IgD-negative memory B cell (primary cell): ENCODE results near the gene JOSD1. TPM values are rescaled to one million over a fixed set of nuclear protein-coding genes. Genes with fewer than 3 reads are reported as not detected.

Experiments
- H3K27ac Mint-ChIP-seq, 3 donors: one replicate each; pipeline ENCODE4 v1.8.0; 2020 to 2022; ENCODE audit warnings: mild to moderate bottlenecking in 3 of 3, mixed read lengths in 3 of 3, moderate library complexity in 1 of 3
- H3K27me3 Mint-ChIP-seq: one replicate; pipeline ENCODE4 v1.8.0; 2021; ENCODE audit warnings: mixed read lengths
- H3K36me3 Mint-ChIP-seq: one replicate; pipeline ENCODE4 v1.8.0; 2020; ENCODE audit warnings: mild to moderate bottlenecking, mixed read lengths
- H3K4me1 Mint-ChIP-seq, 3 donors: one replicate each; pipeline ENCODE4 v1.8.0; 2020 to 2022; ENCODE audit warnings: mixed read lengths in 3 of 3, mild to moderate bottlenecking in 1 of 3
- H3K4me3 Mint-ChIP-seq, 4 donors: one replicate each; pipeline ENCODE4 v1.8.0; 2020 to 2022; ENCODE audit warnings: mild to moderate bottlenecking in 4 of 4, mixed read lengths in 4 of 4, moderate library complexity in 3 of 4
- H3K9me3 Mint-ChIP-seq, 3 donors: one replicate each; pipeline ENCODE4 v1.8.0; 2020 to 2021; ENCODE audit warnings: mixed read lengths in 3 of 3, mild to moderate bottlenecking in 1 of 3
- polyA plus RNA-seq: library from polyadenylated mRNA; unstranded; fragments of 300-500 nt; fragmentation: Illumina TruSeq; gene quantifications from one replicate; pipeline ENCODE4 v1.2.3, GENCODE V29; 2021

Gene JOSD1
- 5.4 TPM for polyA plus RNA-seq

DNA sequence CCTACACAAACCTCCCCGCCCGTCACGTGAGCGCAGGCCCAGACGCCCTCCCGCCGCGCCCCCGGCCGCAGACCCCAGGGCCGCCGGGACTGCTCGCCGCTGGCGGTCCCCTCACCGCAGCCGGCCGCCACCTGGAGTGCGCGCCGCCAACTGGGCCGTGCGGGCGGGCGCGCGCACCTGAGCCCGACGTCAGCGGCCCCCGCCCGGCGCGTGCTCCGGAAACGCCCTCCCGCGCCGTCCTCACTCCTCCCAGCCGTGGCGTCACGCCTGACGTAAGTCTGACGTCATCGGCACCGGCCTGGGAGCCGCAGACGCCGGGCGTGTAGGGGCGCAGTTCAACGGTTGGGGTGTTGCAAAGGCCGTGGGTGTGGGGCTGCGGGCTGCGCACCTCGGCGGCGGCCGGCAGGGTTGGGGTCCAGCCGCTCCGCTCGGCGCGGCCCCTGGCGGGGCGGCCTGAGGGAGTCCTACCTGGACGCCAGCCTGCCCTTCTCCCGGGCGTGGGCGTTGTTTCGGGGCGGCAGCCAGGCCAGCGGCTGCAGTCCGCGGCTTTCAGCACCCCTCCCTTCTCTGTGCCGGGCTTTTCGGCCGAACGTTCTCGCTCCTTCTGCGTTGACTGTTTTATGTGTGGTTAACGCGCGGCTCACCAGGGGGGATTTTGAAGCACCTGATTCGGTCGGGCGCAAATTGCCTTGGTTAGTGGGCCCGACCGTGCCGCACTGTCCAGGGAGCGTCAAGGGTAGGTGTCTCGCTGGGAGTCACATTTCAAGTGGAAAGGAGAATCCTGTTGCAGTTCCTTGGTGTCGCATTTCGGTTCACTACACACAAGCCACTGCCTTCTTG, at the start of gene JOSD1:
TSS of gene JOSD1 (minus strand) at position 155 of the 840 bp plus-strand sequence. CDS start 956 bp downstream, outside the sequence.
- Mint-ChIP-seq H3K4me1 (peaks cover 40 to 53% (median 44%) of the 10 kb centered on the region in 3 donors), H3K27ac (peak within 1 kb of the TSS; percentile 98 to 100 (median 99)), H3K36me3 (no peaks in the 10 kb centered on the region), H3K9me3 (peaks cover 0 to 1% (median 0%) of the 10 kb centered on the region in 3 donors), H3K27me3 (no peaks in the 10 kb centered on the region), H3K4me3 (peak within 1 kb of the TSS; percentile 94 to 99 (median 96))

DNA sequence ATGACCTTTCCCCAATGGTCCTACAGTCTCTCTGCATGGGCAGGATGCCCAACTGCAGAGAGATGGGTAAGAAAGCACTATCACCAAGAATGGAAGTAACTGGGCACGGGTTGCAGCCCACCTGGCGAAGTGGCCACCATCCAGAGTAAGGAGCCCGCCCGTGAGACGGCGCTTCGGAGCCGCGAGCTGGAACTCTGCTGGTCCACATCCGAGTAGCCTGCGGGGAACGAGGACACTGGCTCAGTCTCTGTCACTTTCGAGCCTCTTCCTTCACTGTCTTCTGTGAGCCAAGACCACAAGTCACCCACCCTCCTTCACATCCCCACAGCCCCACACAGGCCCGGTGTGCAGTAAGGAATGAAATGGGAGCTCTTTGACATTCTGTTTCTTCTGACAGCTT, 49.4 kb upstream of the JOSD1 start:
- Mint-ChIP-seq H3K27me3 (no peaks in the 10 kb centered on the region), H3K9me3 (no peaks in the 10 kb centered on the region), H3K36me3 (peaks cover 10% of the 10 kb centered on the region), H3K4me1 (peaks cover 22 to 29% (median 28%) of the 10 kb centered on the region in 3 donors), H3K4me3 (peak overlapping the region in 3 of 4 donors; percentile 48 to 75 (median 72)), H3K27ac (peak overlapping the region; percentile 86 to 96 (median 91))

DNA sequence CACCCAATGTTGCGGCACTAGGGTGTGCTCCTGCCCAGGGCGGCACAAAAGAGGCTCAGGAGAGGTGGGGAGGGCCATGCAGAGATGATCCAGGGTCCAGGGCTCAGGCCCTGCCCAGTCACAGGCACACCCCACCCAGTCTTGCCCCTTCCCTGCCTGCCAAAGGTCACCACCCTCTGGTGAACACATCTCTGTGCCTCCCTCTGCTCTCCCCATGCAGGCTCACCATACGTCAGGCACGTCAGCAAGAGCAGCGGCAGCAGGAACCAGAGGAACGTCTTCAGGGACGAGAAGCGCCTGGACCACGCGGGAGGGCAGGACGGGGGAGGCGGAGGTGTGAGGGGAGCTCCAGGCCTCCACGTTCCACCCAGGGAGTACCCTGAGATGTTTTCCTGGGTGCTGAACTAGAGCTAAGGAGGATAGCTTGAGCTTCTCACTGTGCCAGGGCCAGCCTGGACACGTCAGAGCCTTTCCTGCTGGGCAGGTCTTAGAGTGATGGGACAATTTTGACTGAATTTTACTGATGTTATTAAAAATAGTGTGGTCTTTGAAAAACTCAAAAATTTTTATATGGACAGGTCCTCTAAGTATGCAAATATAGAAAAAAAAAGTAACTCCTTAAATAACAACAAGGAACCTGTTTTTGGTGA, 47.9 kb upstream of the JOSD1 start:
- Mint-ChIP-seq H3K9me3 (no peaks in the 10 kb centered on the region), H3K36me3 (peaks cover 10% of the 10 kb centered on the region), H3K27ac (peak overlapping the region; percentile 19 to 96 (median 67)), H3K4me1 (peaks cover 16 to 23% (median 18%) of the 10 kb centered on the region in 3 donors), H3K27me3 (no peaks in the 10 kb centered on the region), H3K4me3 (peak overlapping the region in 2 of 4 donors; percentile 3 to 55)

DNA sequence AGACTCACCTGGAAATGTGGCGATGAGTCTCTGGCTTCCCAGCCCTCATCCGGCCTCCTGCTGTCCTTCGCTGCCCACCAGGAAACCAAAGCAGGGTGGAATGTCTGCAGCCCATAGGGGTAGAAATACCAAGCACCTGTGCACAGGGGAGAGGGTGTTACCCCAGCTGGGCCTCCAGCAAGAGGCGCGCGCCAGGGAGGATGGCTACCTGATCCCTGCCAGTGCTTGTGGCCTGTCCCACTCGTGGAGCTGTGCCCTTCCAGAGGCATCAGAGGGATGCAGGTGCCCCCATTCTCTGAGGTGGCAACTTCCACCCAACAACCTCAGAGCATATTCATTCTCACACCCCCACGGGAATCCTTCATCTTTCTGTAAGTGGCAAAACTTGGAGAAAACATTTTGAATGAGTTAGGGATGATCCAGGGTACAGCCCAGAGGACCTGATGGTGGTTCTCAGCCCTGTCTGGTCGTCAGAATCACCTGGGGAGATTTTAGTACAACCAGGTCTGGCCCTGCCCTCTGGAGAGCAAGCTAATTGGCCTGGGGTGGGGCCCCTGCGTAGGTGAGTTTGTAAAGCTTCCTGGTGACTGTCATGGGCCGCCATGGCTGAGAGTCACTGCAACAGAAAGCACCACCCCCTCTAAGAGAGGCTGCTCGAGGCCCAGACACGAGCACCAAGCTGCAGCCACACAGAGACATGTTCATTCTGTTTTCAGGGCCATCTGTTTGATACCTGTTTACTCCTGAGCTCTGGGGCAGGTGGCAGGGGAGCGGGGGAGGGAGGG, 45.1 kb upstream of the JOSD1 start:
- H3K27me3 Mint-ChIP-seq, result no peaks in the 10 kb centered on the region
- H3K36me3 Mint-ChIP-seq, result no peaks in the 10 kb centered on the region
- H3K4me1 Mint-ChIP-seq, result peaks cover 0 to 8% (median 3%) of the 10 kb centered on the region in 3 donors
- no peak overlapping the region for H3K4me3 Mint-ChIP-seq
- H3K9me3 Mint-ChIP-seq, result no peaks in the 10 kb centered on the region
- peak overlapping the region; percentile 58 to 81 (median 71) for H3K27ac Mint-ChIP-seq

DNA sequence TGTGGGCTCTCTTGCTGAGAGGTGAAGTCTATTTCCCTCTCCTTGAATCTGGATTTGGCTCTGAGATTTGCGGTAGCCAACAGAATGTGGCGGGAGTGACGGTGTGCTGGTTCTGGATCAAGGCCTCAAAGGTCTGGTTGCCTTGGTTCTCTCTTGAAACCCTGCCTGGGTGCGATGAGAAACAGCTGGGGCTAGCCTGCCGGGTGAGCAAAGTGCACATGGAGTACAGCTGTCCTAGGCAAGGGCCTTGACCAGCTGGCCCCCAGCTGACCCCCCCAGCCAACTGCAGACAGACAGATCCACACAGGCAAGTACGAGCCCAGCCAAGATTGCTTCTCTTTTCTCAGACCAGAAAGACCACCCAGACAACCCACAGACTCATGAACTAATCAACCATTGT, 44.2 kb upstream of the JOSD1 start:
- H3K4me3 Mint-ChIP-seq, result no peak overlapping the region
- H3K27me3 Mint-ChIP-seq, result no peaks in the 10 kb centered on the region
- peaks cover 0 to 1% (median 0%) of the 10 kb centered on the region in 3 donors for H3K9me3 Mint-ChIP-seq
- H3K4me1 Mint-ChIP-seq, result peaks cover 0 to 3% (median 2%) of the 10 kb centered on the region in 3 donors
- H3K27ac Mint-ChIP-seq, result peak overlapping the region; percentile 16 to 58 (median 27)
- H3K36me3 Mint-ChIP-seq, result no peaks in the 10 kb centered on the region

DNA sequence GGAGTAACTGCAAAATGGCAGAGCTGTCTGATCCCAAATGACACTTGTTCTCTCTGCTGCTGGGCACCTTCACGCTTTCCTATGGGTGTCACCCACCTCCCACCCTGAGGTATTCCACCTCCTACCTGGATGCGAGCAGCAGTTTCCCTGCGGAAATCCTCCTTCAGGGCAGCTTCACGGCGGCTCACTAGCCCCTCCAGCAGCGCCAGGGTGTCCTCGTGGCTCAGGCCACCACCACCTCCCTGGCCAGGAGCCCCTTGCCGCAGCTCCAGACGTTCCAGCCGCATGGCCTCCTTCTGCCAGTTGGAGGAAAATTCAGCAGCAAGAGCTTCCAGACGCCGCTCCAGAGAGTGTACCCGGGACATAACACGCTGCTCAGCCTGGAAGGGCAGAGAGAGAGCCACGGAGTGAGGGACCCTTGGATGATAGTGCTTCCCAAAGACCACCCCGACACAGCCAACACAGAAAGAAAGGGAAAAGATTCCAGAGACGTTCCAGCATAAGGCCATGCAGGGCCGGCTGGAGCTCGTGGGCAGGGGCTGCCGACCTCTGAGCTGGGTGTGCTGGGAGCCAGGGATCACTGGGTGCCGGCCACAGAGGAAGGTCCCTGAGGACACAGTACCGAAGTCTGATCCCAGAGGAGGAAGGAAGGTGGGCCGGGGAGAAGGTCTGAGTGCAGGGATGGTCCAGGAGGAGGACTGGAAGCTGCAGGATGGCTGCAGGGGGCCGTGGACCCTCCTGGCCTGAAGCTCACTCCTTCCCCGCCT, 41.6 kb upstream of the JOSD1 start:
- peaks cover 0 to 1% (median 0%) of the 10 kb centered on the region in 3 donors for H3K9me3 Mint-ChIP-seq
- H3K4me1 Mint-ChIP-seq, result peaks cover 0 to 2% (median 2%) of the 10 kb centered on the region in 3 donors
- no peaks in the 10 kb centered on the region for H3K36me3 Mint-ChIP-seq
- H3K27ac Mint-ChIP-seq, result peak overlapping the region in 2 of 3 donors; percentile 48 to 76
- H3K27me3 Mint-ChIP-seq, result no peaks in the 10 kb centered on the region
- no peak overlapping the region for H3K4me3 Mint-ChIP-seq

DNA sequence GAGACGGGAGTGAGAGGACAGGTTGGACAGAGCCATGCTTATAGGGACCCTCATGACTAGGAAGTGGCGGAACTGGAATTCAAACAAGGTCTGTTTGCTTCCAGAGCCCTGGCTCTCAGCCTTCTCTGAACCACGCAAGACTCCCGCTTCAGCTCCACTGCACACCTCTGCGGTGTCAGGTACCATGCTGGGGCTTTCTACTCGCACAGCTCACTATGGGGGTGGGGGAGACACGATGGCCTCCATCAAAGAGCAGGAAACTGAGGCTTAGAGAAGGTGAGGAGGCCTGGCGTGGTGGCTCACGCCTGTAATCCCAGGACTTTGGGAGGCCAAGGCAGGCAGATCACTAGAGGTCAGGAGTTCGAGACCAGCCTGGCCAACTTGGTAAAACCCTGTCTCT, 40.8 kb upstream of the JOSD1 start:
- H3K4me1 Mint-ChIP-seq, result peaks cover 0 to 7% (median 6%) of the 10 kb centered on the region in 3 donors
- H3K36me3 Mint-ChIP-seq, result no peaks in the 10 kb centered on the region

DNA sequence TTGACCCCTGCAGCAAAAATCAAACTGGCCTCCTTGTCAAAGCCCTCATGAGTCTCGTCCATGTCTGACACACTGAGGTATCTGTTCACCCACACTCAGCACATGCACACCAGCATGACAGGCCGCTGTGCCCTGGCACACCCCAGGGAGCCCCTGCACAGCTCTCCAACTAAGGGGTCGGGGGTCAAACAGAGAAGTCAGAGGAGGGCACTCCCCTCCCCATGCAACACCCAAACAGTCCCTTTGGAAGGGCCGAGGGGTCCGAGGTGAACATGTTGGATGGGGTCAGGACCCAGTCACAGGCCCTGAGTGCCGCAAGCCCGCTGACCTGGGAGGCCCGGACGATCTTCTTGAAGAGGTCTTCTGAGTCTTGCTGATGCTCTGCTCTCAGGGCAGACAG, 40.4 kb upstream of the JOSD1 start:
- H3K36me3 Mint-ChIP-seq, result no peaks in the 10 kb centered on the region
- no peak overlapping the region for H3K4me3 Mint-ChIP-seq
- peaks cover 0 to 7% (median 7%) of the 10 kb centered on the region in 3 donors for H3K4me1 Mint-ChIP-seq
- peaks cover 0 to 1% (median 0%) of the 10 kb centered on the region in 3 donors for H3K9me3 Mint-ChIP-seq
- peak overlapping the region in 2 of 3 donors; percentile 73 to 88 for H3K27ac Mint-ChIP-seq
- H3K27me3 Mint-ChIP-seq, result no peaks in the 10 kb centered on the region

More for the DNA sequence above, 40.8 kb upstream of the JOSD1 start:
- Mint-ChIP-seq H3K27me3 (no peaks in the 10 kb centered on the region), H3K9me3 (peaks cover 0 to 1% (median 0%) of the 10 kb centered on the region in 3 donors), H3K4me3 (no peak overlapping the region), H3K27ac (peak overlapping the region in 2 of 3 donors; percentile 73 to 88)

DNA sequence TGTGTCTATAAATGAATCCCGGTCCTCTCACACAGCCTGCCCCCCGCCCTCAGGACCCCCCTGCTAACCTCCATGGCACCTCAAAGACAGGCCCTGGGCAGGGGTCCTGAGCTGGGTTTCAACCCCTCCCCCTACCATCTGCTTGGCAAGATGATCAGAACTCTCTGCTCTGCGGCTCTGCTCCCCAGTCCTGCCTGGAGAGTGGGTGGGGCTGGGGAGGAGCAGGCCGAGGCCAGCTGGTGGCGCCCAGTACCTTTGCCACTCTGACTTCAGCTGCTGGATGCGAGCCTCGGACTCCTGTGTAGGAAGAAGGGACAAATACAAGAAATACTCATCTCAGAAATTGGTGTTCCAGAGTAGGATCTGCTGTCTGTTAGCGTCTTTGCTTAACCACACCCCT, 40.0 kb upstream of the JOSD1 start:
- H3K9me3 Mint-ChIP-seq, result peaks cover 0 to 1% (median 0%) of the 10 kb centered on the region in 3 donors
- no peaks in the 10 kb centered on the region for H3K36me3 Mint-ChIP-seq
- H3K4me3 Mint-ChIP-seq, result no peak overlapping the region
- no peaks in the 10 kb centered on the region for H3K27me3 Mint-ChIP-seq
- H3K4me1 Mint-ChIP-seq, result peaks cover 0 to 10% (median 7%) of the 10 kb centered on the region in 3 donors
- H3K27ac Mint-ChIP-seq, result peak overlapping the region in 1 of 3 donors; percentile 73

DNA sequence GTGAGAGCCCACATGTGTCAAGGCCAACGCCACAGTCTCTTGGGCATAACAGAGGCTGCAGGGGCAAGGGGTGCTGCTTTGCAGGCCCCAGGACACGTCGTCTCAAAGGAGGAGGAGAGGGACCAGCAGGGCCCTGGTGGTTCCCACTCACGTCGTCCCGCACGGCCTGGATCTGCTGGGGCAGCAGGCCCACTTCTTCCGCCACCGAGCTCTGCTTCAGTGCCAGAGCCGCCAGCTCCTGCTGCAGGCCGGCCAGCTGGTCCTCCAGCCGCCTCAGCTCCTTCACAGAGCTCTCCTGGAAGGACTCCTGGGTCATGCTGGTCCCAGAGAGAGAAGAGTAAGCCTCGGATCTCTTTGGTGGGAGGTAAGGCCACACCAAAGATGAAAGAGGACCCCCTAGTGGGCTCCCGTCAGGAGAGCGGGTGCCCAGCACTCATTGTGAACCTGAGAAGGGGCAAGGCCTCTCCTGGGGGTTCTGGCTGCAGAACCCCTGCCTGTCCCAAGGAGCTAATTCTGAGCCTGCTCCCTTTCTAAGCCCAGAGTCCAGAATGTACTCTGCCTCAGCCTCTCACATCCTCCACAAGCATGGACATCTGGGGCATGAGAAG, 39.5 kb upstream of the JOSD1 start:
- H3K36me3 Mint-ChIP-seq, result no peaks in the 10 kb centered on the region
- H3K4me1 Mint-ChIP-seq, result peaks cover 0 to 13% (median 8%) of the 10 kb centered on the region in 3 donors
- H3K27ac Mint-ChIP-seq, result peak overlapping the region in 2 of 3 donors; percentile 57 to 67
- no peak overlapping the region for H3K4me3 Mint-ChIP-seq
- no peaks in the 10 kb centered on the region for H3K27me3 Mint-ChIP-seq
- H3K9me3 Mint-ChIP-seq, result peaks cover 0 to 1% (median 0%) of the 10 kb centered on the region in 3 donors

DNA sequence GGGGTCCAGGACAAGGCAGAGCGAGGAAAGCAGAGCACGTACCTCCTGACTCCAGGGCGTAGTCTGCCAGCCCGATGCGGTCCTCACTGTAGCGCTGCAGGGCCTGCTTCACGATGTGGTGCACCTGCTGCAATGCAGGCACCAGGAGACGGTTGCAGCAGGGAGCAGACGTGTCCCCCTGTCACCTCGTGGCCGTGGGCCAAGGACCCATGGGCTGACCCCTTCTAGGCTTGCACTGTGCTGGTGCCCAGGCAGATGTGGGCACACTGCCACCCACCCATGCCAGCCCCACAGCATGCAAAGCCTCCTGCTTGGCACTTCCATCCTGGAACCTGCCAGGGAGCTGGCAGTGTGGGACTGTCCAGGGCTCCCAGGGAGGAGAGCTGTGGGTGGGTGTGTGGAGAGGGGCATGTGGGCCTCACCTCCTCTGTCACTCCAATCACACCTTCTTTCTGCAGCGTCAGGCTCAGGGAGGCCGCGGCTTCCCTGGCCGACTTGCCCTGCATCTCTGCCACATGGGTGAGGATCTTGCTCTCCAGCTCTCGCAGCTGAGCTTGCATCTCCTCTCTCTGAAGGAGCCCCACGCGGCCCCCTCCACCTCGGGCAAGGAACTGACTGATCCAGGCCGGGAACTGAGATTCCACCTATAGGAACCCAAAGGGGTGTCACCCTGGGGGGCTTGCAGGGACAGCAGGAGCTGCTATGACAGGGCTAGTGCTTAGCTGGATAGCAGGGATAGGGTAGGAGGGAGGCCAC, 38.7 kb upstream of the JOSD1 start:
- Mint-ChIP-seq H3K4me3 (no peak overlapping the region), H3K27ac (peak overlapping the region in 1 of 3 donors; percentile 67), H3K4me1 (peaks cover 3 to 15% (median 10%) of the 10 kb centered on the region in 3 donors), H3K36me3 (no peaks in the 10 kb centered on the region), H3K27me3 (no peaks in the 10 kb centered on the region), H3K9me3 (peaks cover 0 to 1% (median 0%) of the 10 kb centered on the region in 3 donors)

DNA sequence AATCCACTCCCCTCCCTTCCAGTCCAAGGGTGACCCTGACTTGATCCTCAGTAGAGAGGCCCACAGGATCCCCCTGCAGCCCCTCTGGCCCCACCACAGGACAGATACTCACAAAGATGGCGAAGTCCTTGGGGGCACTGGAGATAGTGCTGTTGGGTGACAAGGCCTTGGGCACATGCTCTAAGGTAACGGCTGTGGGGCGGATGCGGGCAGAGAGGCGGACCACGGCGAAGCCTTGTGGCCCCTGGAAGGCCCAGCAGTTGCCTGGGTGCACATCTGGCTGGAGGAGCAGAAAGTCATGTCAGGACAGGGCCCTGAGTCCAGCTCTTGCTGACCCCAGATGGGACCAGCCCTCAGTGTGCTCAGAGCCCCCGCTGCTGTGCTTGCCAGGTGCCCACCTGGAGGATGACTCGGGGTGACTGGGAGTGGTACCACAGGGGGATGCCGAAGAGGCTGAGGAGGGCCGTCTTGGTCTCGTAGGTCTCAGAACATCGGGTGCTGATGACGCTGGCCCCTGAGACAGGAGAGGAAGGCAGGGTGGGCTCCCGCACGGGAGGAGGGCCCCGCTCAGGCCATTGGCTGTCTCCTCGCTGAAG, 37.8 kb upstream of the JOSD1 start:
- peaks cover 10 to 20% (median 12%) of the 10 kb centered on the region in 3 donors for H3K4me1 Mint-ChIP-seq
- no peaks in the 10 kb centered on the region for H3K27me3 Mint-ChIP-seq
- H3K27ac Mint-ChIP-seq, result peak overlapping the region in 2 of 3 donors; percentile 50 to 99
- H3K36me3 Mint-ChIP-seq, result no peaks in the 10 kb centered on the region
- peak overlapping the region in 1 of 4 donors; percentile 5 for H3K4me3 Mint-ChIP-seq
- peaks cover 0 to 1% (median 0%) of the 10 kb centered on the region in 3 donors for H3K9me3 Mint-ChIP-seq
